Inflammatory macrophage (primary cell): ENCODE results near the gene PSMG1.
"Not testable (repeated sequence)": the region's sequence is repeated elsewhere in the genome, so short reads cannot be mapped to it uniquely, and the experiment has no call there.

Source experiments
- DNase-seq, 2 donors: peaks; one replicate each; pipeline ENCODE4 v3.0.0-alpha.2; 2020 to 2022

Gene PSMG1

GRCh38 chr21:39187141-39187540 is 3.9 kb upstream of the PSMG1 start:
- no peak for DNase-seq

DNA sequence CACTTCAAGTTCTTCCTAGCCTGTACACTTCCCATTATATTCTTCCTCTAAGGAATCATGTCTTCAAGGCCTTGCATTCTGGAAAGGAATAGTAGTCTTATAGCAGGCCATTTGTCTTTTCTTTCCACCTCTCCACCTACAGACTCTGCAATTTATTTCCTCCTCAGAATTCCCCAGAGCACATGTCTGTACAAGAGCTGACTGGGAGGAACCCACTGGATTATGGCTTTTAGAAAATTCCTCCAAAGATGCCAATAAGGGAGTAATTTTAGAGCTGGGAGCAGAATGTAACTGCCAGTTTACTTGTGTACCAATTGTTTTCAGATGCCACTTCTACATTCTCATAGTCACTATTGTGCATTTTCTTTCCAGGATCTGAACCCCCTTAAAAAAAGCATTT is 3.4 kb upstream of the PSMG1 start:
- no peak for DNase-seq

DNA sequence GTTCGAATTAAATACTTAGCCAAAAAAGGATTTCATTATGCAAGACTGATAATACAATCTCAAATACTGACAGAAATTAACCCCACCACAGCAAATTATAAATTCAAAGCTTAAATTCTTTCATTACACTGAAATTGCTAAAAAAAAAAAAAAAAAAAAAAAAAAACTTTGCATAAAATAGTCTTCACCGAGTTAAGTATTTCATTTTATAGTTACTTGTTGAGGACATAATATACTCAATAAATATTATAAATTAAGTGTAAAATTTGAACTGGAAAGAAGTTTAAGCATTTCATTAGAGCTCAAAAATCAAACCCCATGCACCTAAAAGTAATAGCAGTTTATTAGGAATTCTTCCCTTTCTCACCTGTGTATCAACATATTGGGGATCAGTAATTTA is 1.9 kb upstream of the PSMG1 start:
- DNase-seq: no peak

GRCh38 chr21:39184050-39184980 is 1.1 kb upstream of the PSMG1 start:
- DNase-seq: peak in 1 of 2 donors; percentile 10

DNA sequence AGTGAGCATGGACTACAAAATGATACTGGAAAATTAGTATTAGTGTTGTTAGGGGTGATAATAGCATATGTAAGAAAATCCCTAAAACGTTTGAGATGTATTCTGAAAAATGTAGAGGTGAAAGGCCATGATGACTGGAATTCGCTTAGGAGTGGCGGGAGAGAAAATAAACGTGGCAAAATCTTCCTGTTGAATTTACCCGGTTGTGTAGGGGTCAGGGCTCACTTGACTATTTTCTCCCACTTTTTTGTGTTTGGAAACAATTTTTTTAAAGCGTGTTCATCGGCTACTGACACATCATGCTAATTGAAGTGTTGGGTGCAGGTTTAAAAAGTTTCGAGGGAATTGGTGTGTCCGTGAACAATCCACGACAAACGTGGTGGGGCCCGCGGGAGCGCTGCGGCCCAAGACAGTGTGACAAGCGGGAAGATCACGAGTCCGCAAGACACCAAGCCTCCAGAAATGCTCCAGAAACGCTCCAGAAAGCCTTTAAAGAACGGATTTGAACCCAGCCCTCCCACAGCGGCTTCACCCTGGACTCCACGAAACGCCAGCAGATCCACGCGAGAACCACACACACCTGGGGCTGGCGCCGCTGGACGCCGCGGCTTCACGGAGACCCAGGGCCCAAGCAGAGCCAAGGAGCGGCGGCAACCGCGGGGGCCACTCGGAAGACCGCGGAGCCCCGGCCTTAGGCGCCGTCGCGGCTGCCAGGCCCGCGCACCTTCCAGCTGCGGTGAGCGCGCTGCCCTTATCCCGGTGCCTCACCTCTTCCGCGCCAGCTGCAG is 573 bp downstream of the PSMG1 start:
- DNase-seq: peak; percentile 17 to 33

DNA sequence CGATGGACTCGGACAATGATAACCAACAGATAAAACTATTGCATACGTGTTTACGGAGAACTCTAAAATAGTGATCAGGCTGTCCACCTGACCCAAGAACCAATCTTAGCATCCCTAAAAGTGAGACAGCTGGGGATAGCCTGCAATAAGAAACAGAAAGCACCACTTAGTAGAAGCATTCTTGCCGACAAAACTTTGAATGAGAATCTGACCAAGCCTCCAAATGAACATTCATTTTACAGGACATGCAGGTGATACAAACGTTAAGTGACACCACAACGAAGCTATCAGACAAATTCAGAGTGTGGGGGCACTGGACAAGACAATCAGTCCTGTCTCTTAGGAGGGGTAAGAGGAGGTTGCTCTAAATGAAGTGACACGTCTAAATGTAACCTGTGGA is 1.2 kb downstream of the PSMG1 start:
- DNase-seq: no peak

- DNase-seq: no peak
Observed at GRCh38 chr21:39181205-39181818, 1.9 kb downstream of the PSMG1 start.

DNA sequence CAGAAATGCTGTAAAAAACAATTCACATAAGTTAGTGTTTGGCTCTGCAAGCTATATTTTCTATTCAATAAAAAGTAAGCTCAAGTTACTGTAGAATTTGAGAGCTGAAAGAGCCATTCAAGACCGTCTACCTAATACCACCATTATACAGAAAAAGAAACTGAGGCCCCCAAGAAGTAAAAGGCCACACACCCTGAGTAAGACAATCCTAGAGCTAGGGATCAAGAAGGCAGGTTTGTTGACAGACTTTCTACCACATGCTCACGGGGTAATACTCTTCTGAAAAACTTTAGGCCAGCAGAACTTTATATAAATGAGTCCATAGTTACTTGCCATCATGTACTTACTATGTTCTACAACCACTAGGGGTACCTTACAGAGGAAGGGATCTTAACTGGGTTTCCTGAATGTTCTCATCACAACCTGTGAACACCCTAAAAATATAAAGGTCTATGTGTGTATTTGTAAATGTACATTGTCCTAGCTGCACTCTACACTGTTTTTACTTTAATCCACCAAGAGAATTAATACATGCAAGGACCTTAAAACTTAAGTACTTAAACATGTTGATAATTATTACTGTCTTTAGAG is 2.7 kb downstream of the PSMG1 start:
- DNase-seq: no peak

- DNase-seq: no peak
Observed at GRCh38 chr21:39178421-39178820, 4.8 kb downstream of the PSMG1 start.

DNA sequence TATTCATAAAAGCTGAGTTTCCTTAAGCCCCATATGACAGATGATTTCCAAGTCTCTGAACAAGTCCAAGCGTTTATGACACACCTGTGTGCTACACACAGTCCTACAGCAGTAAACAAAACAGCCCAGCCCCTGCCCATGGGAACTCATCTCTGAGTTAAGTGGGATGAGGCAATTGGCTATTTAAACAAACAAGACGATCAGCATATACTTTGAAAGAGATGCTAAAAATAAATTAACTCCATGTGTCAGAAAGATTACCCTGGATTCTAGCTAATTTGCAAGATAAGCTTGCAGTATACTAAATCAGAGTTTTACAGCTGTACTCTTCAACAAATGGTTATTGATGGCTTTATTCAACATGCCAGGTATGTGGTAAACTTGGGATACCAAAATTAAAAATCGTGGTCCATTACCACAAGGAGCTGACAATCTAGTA is 7.0 kb downstream of the PSMG1 start:
- no peak for DNase-seq

- DNase-seq: no peak
Observed at GRCh38 chr21:39175665-39176064, 7.6 kb downstream of the PSMG1 start.

DNA sequence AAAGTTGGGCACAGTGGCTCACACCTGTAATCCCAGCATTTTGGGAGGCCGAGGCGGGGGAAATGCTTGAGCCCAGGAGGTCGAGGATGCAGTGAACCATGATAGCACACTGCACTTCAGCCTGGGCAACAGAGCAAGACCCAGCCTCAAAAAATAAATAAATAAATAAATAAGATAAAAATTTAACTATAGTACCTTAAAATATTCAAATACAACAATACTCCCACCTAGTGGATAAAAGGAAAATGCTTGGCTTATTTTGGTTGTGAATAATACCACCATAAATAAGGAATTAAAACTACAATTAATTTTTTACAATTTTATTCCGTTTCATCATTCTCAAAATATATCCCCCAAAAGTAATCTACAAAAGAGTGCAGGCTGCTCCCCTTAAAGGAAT is 8.1 kb downstream of the PSMG1 start:
- DNase-seq: peak in 1 of 2 donors; percentile 45

- DNase-seq: no peak
Observed at GRCh38 chr21:39173716-39174680, 9.3 kb downstream of the PSMG1 start.

DNA sequence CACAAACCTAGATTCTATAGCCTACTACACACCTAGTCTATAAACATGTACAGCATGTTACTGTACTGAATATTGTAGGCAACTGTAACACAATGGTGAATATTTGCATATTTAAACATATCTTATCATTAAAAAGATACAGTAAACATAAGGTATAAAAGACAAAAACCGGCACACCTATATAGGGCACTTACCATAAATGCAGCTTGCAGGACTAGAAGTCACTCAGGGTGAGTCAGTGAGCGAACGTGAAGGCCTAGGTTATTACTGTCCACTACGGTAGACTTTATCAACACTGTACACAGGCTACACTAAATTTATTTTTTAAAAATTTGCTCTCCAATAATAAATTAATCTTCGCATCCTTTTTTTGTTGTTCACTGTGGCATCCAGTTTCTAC is 13.3 kb downstream of the PSMG1 start:
- DNase-seq: no peak

GRCh38 chr21:39168800-39169199 is 14.5 kb downstream of the PSMG1 start:
- no peak for DNase-seq

GRCh38 chr21:39164523-39164922 is 18.7 kb downstream of the PSMG1 start:
- no peak for DNase-seq

- DNase-seq: no peak
Observed at GRCh38 chr21:39161064-39161463, 22.2 kb downstream of the PSMG1 start.

DNA sequence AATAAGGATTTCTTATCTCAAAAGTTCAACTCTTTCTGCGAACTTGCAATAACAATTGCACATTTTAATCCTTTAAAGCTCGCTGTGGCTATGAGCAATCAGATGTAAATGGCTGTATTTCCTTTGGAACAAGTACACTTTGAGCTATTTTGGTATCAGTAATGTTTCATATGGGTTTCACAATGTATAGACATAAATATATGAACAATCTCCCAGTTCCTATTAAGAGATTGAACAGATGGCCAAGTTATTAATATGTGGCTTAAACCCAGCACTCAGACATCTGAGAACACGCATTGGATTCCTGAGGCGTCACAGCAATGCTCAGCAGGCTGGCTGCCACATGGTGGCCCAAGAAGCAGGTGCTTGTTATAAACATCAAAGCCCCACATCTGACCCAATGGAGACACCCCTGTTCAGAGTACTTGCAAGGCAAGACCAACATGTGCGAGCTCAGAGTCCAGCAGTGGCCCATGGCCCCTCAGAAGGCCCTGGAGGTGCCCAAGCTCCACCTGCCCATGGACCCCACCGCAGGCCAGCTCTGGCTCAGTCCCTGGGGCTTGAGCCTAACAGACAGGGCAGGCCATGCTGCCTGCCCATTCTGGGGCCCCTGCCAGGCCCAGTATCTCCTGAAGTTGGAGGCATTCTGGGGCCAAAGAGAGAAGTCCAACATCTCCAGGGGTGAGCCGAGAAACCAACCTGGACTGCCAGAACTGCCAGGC is 23.7 kb downstream of the PSMG1 start:
- DNase-seq: no peak

GRCh38 chr21:39157241-39157640 is 26.0 kb downstream of the PSMG1 start:
- not testable (repeated sequence) for DNase-seq

DNA sequence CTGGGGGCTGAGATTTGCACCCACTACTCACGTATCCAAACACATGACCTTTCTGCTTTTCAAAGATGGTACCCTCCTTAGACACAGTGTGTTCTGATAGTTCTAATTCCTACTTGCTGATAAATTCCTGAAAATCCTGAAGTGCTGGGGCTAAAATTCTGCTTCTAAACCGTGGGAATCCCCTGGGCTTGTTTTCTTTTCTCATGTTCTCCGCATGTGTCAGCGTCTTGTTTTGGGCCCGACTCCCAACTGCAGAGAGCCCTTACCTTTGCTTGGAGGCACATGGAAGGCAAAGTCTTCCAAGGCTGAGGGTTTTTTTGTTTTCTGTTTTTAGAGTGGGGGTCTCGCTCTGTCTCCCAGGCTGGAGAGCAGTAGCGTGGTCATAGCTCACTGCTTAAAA is 27.2 kb downstream of the PSMG1 start:
- no peak for DNase-seq

- no peak for DNase-seq
Observed at GRCh38 chr21:39155578-39155977, 27.7 kb downstream of the PSMG1 start.
